PC-3 (cell line): ENCODE results near the gene ATXN7L3B. TPM values are rescaled to one million over a fixed set of nuclear protein-coding genes. Genes with fewer than 3 reads are reported as not detected.

ENCODE experiments used
- ATAC-seq: fragments of 200-7000 bp; cut with Tn5 transposase; 2 replicates; pipeline ENCODE4 v1.9.1; 2020; ENCODE audit warnings: mild to moderate bottlenecking, moderate library complexity
- BruUV-seq: library from RNA; stranded (reverse); fragments of 400-500 nt; replicated peaks from 2 replicates; lab custom pipeline; 2021; lab: Mats Ljungman, UMichigan
- CTCF ChIA-PET: fragments of 300-600 bp; sonication (Branson Sonifier 250); formaldehyde crosslinking; loops from one replicate; lab custom pipeline; 2022; ENCODE audit warnings: antibody characterized with exemption; lab: Charles Lee
- POLR2A ChIA-PET: fragments of 300-600 bp; sonication (Branson Sonifier 250); formaldehyde crosslinking; loops from one replicate; lab custom pipeline; 2022; ENCODE audit warnings: antibody characterized with exemption; ENCODE audit not compliant: unreplicated experiment; lab: Charles Lee
- DNase-seq: peaks from one replicate; pipeline ENCODE4 v3.0.0-alpha.2; 2015
- H2AFZ ChIP-seq: fragments of 300-600 bp; sonication (generic); 2 replicates; pipeline ENCODE4 v1.6.0; 2016; ENCODE audit warnings: antibody characterized with exemption, low read length
- H3F3A ChIP-seq: fragments of 300-600 bp; sonication (generic); one replicate; pipeline ENCODE4 v1.6.0; 2017; ENCODE audit warnings: antibody characterized with exemption, low read length, control low read depth, mild to moderate bottlenecking; ENCODE audit not compliant: unreplicated experiment
- H3K27ac ChIP-seq: fragments of 300-600 bp; sonication (generic); 2 replicates; pipeline ENCODE4 v1.5.1; 2016; ENCODE audit warnings: mild to moderate bottlenecking, low read length
- H3K27me3 ChIP-seq: fragments of 300-600 bp; sonication (generic); 2 replicates; pipeline ENCODE4 v1.6.1; 2016; ENCODE audit warnings: low read length, mixed read lengths
- H3K36me3 ChIP-seq: fragments of 300-600 bp; sonication (generic); 2 replicates; pipeline ENCODE4 v1.6.1; 2016; ENCODE audit warnings: low read depth, mixed run types, low read length, mixed read lengths
- H3K4me1 ChIP-seq: fragments of 300-600 bp; sonication (generic); 2 replicates; pipeline ENCODE4 v1.5.1; 2016; ENCODE audit warnings: low read length; ENCODE audit not compliant: insufficient read depth
- H3K4me2 ChIP-seq: fragments of 300-600 bp; sonication (generic); 2 replicates; pipeline ENCODE4 v1.6.0; 2016; ENCODE audit warnings: low read length
- H3K4me3 ChIP-seq: fragments of 300-600 bp; sonication (generic); 2 replicates; pipeline ENCODE4 v1.5.1; 2016; ENCODE audit warnings: mild to moderate bottlenecking, low read length, mixed read lengths
- H3K79me2 ChIP-seq: fragments of 300-600 bp; sonication (generic); 2 replicates; pipeline ENCODE4 v1.6.1; 2017; ENCODE audit warnings: low read length, mixed read lengths
- H3K9ac ChIP-seq: fragments of 300-600 bp; sonication (generic); 2 replicates; pipeline ENCODE4 v1.6.0; 2016; ENCODE audit warnings: mild to moderate bottlenecking, low read length
- H3K9me2 ChIP-seq: fragments of 300-600 bp; sonication (generic); replicated peaks from 2 replicates; pipeline ENCODE4 v1.6.1; 2016; ENCODE audit warnings: mixed run types, low read length, mixed read lengths
- H3K9me3 ChIP-seq: fragments of 300-600 bp; sonication (generic); 2 replicates; pipeline ENCODE4 v1.6.1; 2016; ENCODE audit warnings: low read length, mixed read lengths
- H4K20me1 ChIP-seq: fragments of 300-600 bp; sonication (generic); 2 replicates; pipeline ENCODE4 v1.6.1; 2016; ENCODE audit warnings: low read length, mixed read lengths
- EZH2 ChIP-seq: fragments of 300-600 bp; sonication (generic); IDR thresholded peaks from one replicate; pipeline ENCODE4 v1.6.1; 2017; ENCODE audit warnings: antibody characterized with exemption, mild to moderate bottlenecking, low read length; ENCODE audit not compliant: unreplicated experiment
- EZH2phosphoT487 ChIP-seq: fragments of 300-600 bp; sonication (generic); IDR thresholded peaks from 2 replicates; pipeline ENCODE4 v1.6.1; 2018; ENCODE audit warnings: mild to moderate bottlenecking, antibody characterized with exemption, low read length, borderline replicate concordance
- intact Hi-C: fragments of 100-400 bp; cut with micrococcal nuclease; formaldehyde crosslinking; loops from 2 replicates; pipeline ENCODE4 v1.9.0; 2023
- total RNA-seq: library from RNA; depleted of rRNA; stranded (reverse); fragments of >200 nt; gene quantifications from 2 replicates; pipeline ENCODE4 v1.2.3, GENCODE V29; 2014
- TF ChIP-seq, protein P1 (sequence below): fragments of 300-600 bp; sonication (generic); conservative IDR thresholded peaks from 2 replicates; pipeline ENCODE4 v1.5.1; 2017; ENCODE audit warnings: antibody characterized with exemption, low read depth, mild to moderate bottlenecking, low read length

Gene ATXN7L3B
- total RNA-seq, 1 experiment from 2014 or later = 25.5 TPM

DNA sequence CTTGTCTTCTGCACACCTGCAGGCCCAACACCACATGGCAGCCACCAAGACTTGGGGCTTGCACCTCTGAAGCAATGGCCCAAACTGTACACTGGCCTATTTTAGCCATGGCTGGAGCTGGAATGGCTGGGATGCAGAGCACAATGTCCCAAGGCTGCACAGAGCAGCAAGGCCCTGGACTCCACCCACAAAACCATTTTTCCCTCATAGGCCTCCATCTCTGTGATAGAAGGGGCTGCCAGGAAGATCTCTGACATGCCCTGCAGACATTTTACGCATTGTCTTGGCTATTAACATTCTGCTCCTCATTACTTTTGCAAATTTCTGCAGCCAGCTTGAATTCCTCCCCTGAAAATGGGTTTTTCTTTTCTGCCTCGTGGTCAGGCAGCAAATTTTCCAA, 22.1 kb downstream of the ATXN7L3B start:
- no peak for DNase-seq

DNA sequence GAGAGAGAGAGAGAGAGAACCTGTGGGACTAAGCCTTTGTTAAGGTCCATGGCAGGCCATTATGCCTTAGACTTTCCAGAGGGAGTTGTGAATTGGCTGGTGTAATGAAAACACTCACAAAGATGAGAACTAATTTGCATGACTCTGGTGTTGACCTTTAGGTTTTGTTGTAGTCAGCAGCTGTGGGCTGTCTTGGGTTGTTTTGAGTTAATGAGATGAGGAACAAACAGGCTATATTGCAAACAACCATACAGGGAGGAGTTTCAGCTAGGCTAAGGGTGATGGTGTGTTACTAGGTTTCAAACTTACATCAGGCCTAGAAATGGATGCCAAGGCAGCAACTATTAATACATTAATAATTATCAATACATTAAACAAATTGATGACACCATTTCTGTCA, 26.3 kb downstream of the ATXN7L3B start:
- Histone ChIP-seq H3K79me2 (no peaks in the 10 kb centered on the region), H3K9ac (no peak overlapping the region), H3K27me3 (no peaks in the 10 kb centered on the region), H3K36me3 (no peaks in the 10 kb centered on the region), H3K4me1 (no peaks in the 10 kb centered on the region), H2AFZ (no peak overlapping the region), H3F3A (no peaks in the 10 kb centered on the region), H4K20me1 (no peaks in the 10 kb centered on the region), H3K27ac (no peak overlapping the region), H3K4me2 (no peak overlapping the region), H3K4me3 (no peak overlapping the region), H3K9me2 (no peaks in the 10 kb centered on the region), H3K9me3 (no peaks in the 10 kb centered on the region)
- no TSS peak for BruUV-seq
- CTCF ChIA-PET = no interaction called here
- TF ChIP-seq EZH2 (no peak), EZH2phosphoT487 (no peak)
- TF ChIP-seq, protein P1, sequence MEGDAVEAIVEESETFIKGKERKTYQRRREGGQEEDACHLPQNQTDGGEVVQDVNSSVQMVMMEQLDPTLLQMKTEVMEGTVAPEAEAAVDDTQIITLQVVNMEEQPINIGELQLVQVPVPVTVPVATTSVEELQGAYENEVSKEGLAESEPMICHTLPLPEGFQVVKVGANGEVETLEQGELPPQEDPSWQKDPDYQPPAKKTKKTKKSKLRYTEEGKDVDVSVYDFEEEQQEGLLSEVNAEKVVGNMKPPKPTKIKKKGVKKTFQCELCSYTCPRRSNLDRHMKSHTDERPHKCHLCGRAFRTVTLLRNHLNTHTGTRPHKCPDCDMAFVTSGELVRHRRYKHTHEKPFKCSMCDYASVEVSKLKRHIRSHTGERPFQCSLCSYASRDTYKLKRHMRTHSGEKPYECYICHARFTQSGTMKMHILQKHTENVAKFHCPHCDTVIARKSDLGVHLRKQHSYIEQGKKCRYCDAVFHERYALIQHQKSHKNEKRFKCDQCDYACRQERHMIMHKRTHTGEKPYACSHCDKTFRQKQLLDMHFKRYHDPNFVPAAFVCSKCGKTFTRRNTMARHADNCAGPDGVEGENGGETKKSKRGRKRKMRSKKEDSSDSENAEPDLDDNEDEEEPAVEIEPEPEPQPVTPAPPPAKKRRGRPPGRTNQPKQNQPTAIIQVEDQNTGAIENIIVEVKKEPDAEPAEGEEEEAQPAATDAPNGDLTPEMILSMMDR = no peak
- POLR2A ChIA-PET = no interaction called here
- intact Hi-C loops = no loop called here
- ATAC-seq (no peak), DNase-seq (no peak)

More for the DNA sequence above, 22.1 kb downstream of the ATXN7L3B start:
- Histone ChIP-seq H3K4me1 (no peaks in the 10 kb centered on the region), H3K4me2 (no peak overlapping the region), H3F3A (no peaks in the 10 kb centered on the region), H2AFZ (no peak overlapping the region), H3K9me3 (no peaks in the 10 kb centered on the region), H3K79me2 (no peaks in the 10 kb centered on the region), H3K36me3 (no peaks in the 10 kb centered on the region), H3K9me2 (no peaks in the 10 kb centered on the region), H3K27ac (no peak overlapping the region), H4K20me1 (no peaks in the 10 kb centered on the region), H3K9ac (no peak overlapping the region), H3K27me3 (no peaks in the 10 kb centered on the region), H3K4me3 (no peak overlapping the region)
- BruUV-seq = no TSS peak
- no peak for ATAC-seq
- ChIA-PET POLR2A (no interaction called here), CTCF (no interaction called here)
- intact Hi-C loops = no loop called here
- TF ChIP-seq EZH2 (no peak), EZH2phosphoT487 (no peak)
- TF ChIP-seq, protein P1 = no peak

DNA sequence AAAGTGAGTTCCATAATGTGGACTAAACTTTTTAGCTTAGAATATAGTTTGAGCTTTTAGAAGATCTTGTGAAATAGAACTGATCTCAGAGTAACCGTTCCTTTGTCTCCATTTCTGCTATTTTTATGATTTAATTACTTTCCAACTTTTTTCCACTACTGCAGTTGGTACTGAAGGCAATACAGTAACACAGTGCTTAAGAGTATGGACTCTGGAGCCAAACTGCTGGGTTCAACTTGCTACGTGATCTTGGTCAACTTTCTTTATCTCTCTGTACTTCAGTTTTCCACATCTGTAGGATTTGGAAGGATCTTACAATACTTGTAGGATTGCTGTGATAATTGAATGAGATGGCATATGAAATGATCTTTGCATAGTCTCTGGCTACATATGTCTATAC, 40.9 kb downstream of the ATXN7L3B start:
- no peaks in the 10 kb centered on the region for H3K9me2 ChIP-seq
- no peaks in the 10 kb centered on the region for H3K4me1 ChIP-seq
- 0 out of 2 replicates have a peak, but pooled peaks cover 4% of the 10 kb centered on the region for H3K27me3 ChIP-seq
- H3K4me3 ChIP-seq = no peak overlapping the region
- no peak overlapping the region for H3K27ac ChIP-seq
- no peaks in the 10 kb centered on the region for H3F3A ChIP-seq
- BruUV-seq = no TSS peak
- DNase-seq = no peak
- no peaks in the 10 kb centered on the region for H3K9me3 ChIP-seq
- H3K36me3 ChIP-seq = no peaks in the 10 kb centered on the region
- H2AFZ ChIP-seq = no peak overlapping the region
- TF ChIP-seq, protein P1 = no peak
- no peak for TF ChIP-seq EZH2
- no peak overlapping the region for H3K4me2 ChIP-seq
- H4K20me1 ChIP-seq = no peaks in the 10 kb centered on the region
- no peak for ATAC-seq
- H3K9ac ChIP-seq = no peak overlapping the region
- intact Hi-C loops = no loop called here
- ChIA-PET CTCF (no interaction called here), POLR2A (no interaction called here)
- no peaks in the 10 kb centered on the region for H3K79me2 ChIP-seq
